ENCODE data around the gene TRIM2. TPM values are rescaled to one million over a fixed set of nuclear protein-coding genes. Genes with fewer than 3 reads are reported as not detected.
"Not testable (repeated sequence)": the region's sequence is repeated elsewhere in the genome, so short reads cannot be mapped to it uniquely, and the experiment has no call there.

The TRIM2 gene
- total RNA-seq, 4 donors from 2014 or later: 146 to 229 (median 192) TPM

- DNase-seq: no peak
- Histone ChIP-seq H3K27me3 (no peaks in the 10 kb centered on the region), H3K9me3 (no peaks in the 10 kb centered on the region), H3K4me3 (replicated peaks in 1 of 3) (no peak overlapping the region), H3K27ac (no peak overlapping the region), H3K36me3 (no peaks in the 10 kb centered on the region), H3K4me1 (no peaks in the 10 kb centered on the region)
- intact Hi-C loops (cut with DNase I): no loop called here
- no peak for TF ChIP-seq POLR2A (IDR thresholded peaks at IDR 0.05)
- WGBS, 2 donors: 91 to 93% methylated on average over 5 of the region's 5 CpGs
Measured at GRCh38 chr4:153197301-153197700, 6.9 kb upstream of the TRIM2 start.

GRCh38 chr4:153198719-153199118 is 5.5 kb upstream of the TRIM2 start:
- intact Hi-C loops (cut with DNase I): no loop called here
- DNase-seq: no peak
- WGBS, 2 donors: 86 to 89% methylated on average over 1 of the region's 1 CpG
- Histone ChIP-seq H3K4me1 (peaks cover 0 to 2% of the 10 kb centered on the region in 2 donors), H3K4me3 (replicated peaks in 1 of 3) (no peak overlapping the region), H3K36me3 (no peaks in the 10 kb centered on the region), H3K9me3 (no peaks in the 10 kb centered on the region), H3K27me3 (no peaks in the 10 kb centered on the region), H3K27ac (no peak overlapping the region)
- TF ChIP-seq POLR2A (IDR thresholded peaks at IDR 0.05) (no peak), CTCF (IDR thresholded peaks at IDR 0.05) (no peak)

GRCh38 chr4:153203746-153204145 is 497 bp upstream of the TRIM2 start:
- 66 to 67% methylated on average over 5 of the region's 5 CpGs for WGBS, 2 donors
- H3K4me3 ChIP-seq (replicated peaks in 1 of 3); DNase-seq; H3K9me3 ChIP-seq; H3K36me3 ChIP-seq; H3K27me3 ChIP-seq; intact Hi-C loops (cut with DNase I): not testable (repeated sequence)
- Histone ChIP-seq H3K27ac (peak overlapping the region; percentile 72 to 82 (median 79)), H3K4me1 (peaks cover 5 to 24% of the 10 kb centered on the region in 2 donors)

- TF ChIP-seq POLR2A (IDR thresholded peaks at IDR 0.05) (peak in 1 of 2 donors; percentile 55), CTCF (IDR thresholded peaks at IDR 0.05) (peak in 4 of 6 experiments; percentile 15 to 37 (median 34))
- Histone ChIP-seq H3K36me3 (no peaks in the 10 kb centered on the region), H3K9me3 (no peaks in the 10 kb centered on the region), H3K4me1 (peaks cover 13 to 33% of the 10 kb centered on the region in 2 donors), H3K27ac (peak overlapping the region; percentile 72 to 82 (median 79)), H3K27me3 (no peaks in the 10 kb centered on the region), H3K4me3 (replicated peaks in 1 of 3) (peak overlapping the region in 2 of 3 donors; percentile 31 to 42)
- 47 to 51% methylated on average over 22 of the region's 22 CpGs for WGBS, 2 donors
- intact Hi-C loops (cut with DNase I): no loop called here
- DNase-seq: peak; percentile 72 to 75
Measured at GRCh38 chr4:153204728-153205648, 745 bp downstream of the TRIM2 start.

- no peak for TF ChIP-seq CTCF (IDR thresholded peaks at IDR 0.05)
- TF ChIP-seq POLR2A (IDR thresholded peaks at IDR 0.05): peak in 1 of 2 donors; percentile 50
- 64 to 65% methylated on average over 5 of the region's 5 CpGs for WGBS, 2 donors
- peak overlapping the region; percentile 72 to 82 (median 79) for H3K27ac ChIP-seq
Measured at GRCh38 chr4:153205757-153206156, 1.5 kb downstream of the TRIM2 start.

GRCh38 chr4:153206534-153206933 is 2.3 kb downstream of the TRIM2 start:
- Histone ChIP-seq H3K36me3 (no peaks in the 10 kb centered on the region), H3K9me3 (no peaks in the 10 kb centered on the region), H3K27ac (peak overlapping the region; percentile 47 to 82 (median 79)), H3K27me3 (no peaks in the 10 kb centered on the region), H3K4me1 (peaks cover 23 to 44% of the 10 kb centered on the region in 2 donors), H3K4me3 (replicated peaks in 1 of 3) (no peak overlapping the region)
- WGBS, 2 donors: 86 to 90% methylated on average over 5 of the region's 5 CpGs
- no peak for TF ChIP-seq CTCF (IDR thresholded peaks at IDR 0.05)
- TF ChIP-seq POLR2A (IDR thresholded peaks at IDR 0.05): no peak
- DNase-seq: no peak
- intact Hi-C loops (cut with DNase I): no loop called here

More at GRCh38 chr4:153205757-153206156, 1.5 kb downstream of the TRIM2 start:
- Histone ChIP-seq H3K27me3 (no peaks in the 10 kb centered on the region), H3K4me3 (replicated peaks in 1 of 3) (no peak overlapping the region), H3K9me3 (no peaks in the 10 kb centered on the region), H3K4me1 (peaks cover 19 to 41% of the 10 kb centered on the region in 2 donors), H3K36me3 (no peaks in the 10 kb centered on the region)
- peak; percentile 67 to 71 for DNase-seq
- intact Hi-C loops (cut with DNase I): no loop called here

Measured in thyroid gland (tissue), 4 donors.